Hepatocyte (in vitro differentiated cells): ENCODE results near the gene ITPR1. TPM values are rescaled to one million over a fixed set of nuclear protein-coding genes. Genes with fewer than 3 reads are reported as not detected.

Source experiments
- DNase-seq: peaks from one replicate; pipeline ENCODE4 v3.0.0-alpha.2; 2016; ENCODE audit warnings: low spot score
- H2AFZ ChIP-seq: fragments of 200-600 bp; sonication (generic); 2 replicates; pipeline ENCODE4 v1.6.0; 2016; ENCODE audit warnings: antibody characterized with exemption, mild to moderate bottlenecking
- H3K27ac ChIP-seq: fragments of 200-600 bp; sonication (generic); 2 replicates; pipeline ENCODE4 v1.5.1; 2016; ENCODE audit warnings: mild to moderate bottlenecking
- H3K27me3 ChIP-seq: fragments of 200-600 bp; sonication (generic); 2 replicates; pipeline ENCODE4 v1.6.1; 2016
- H3K36me3 ChIP-seq: fragments of 200-600 bp; sonication (generic); replicated peaks from 2 replicates; pipeline ENCODE4 v1.5.1; 2016; ENCODE audit warnings: low read depth; ENCODE audit not compliant: insufficient read depth
- H3K4me1 ChIP-seq: fragments of 200-600 bp; sonication (generic); 2 replicates; pipeline ENCODE4 v1.5.1; 2016; ENCODE audit warnings: mild to moderate bottlenecking, moderate library complexity; ENCODE audit not compliant: insufficient read depth
- H3K4me2 ChIP-seq: fragments of 200-600 bp; sonication (generic); 2 replicates; pipeline ENCODE4 v1.6.0; 2016
- H3K4me3 ChIP-seq: fragments of 200-600 bp; sonication (generic); 2 replicates; pipeline ENCODE4 v1.5.1; 2016; ENCODE audit warnings: mild to moderate bottlenecking
- H3K79me2 ChIP-seq: fragments of 200-600 bp; sonication (generic); 2 replicates; pipeline ENCODE4 v1.6.0; 2017; ENCODE audit warnings: mild to moderate bottlenecking
- H3K9me2 ChIP-seq: fragments of 200-600 bp; sonication (generic); replicated peaks from 2 replicates; pipeline ENCODE4 v1.6.0; 2017; ENCODE audit warnings: mild to moderate bottlenecking; ENCODE audit not compliant: insufficient read depth
- H3K9me3 ChIP-seq: fragments of 200-600 bp; sonication (generic); 2 replicates; pipeline ENCODE4 v1.5.1; 2016; ENCODE audit warnings: low read depth, mild to moderate bottlenecking
- H4K20me1 ChIP-seq: fragments of 200-600 bp; sonication (generic); 2 replicates; pipeline ENCODE4 v1.6.0; 2016; ENCODE audit warnings: mild to moderate bottlenecking; ENCODE audit not compliant: insufficient read depth, poor library complexity, severe bottlenecking
- CTCF ChIP-seq: fragments of 200-600 bp; sonication (generic); IDR thresholded peaks from 2 replicates; pipeline ENCODE4 v1.5.1; 2016; ENCODE audit warnings: antibody characterized with exemption, mild to moderate bottlenecking; ENCODE audit not compliant: poor library complexity
- EZH2 ChIP-seq: fragments of 200-600 bp; sonication (generic); IDR thresholded peaks from 2 replicates; pipeline ENCODE4 v1.6.1; 2016; ENCODE audit warnings: antibody characterized with exemption, mild to moderate bottlenecking, borderline replicate concordance
- EZH2phosphoT487 ChIP-seq: fragments of 200-600 bp; sonication (generic); IDR thresholded peaks from one replicate; pipeline ENCODE4 v1.6.1; 2018; ENCODE audit warnings: antibody characterized with exemption, mild to moderate bottlenecking, low read depth, moderate library complexity; ENCODE audit not compliant: unreplicated experiment, severe bottlenecking
- WGBS: methylation state at CpG from one replicate; pipeline ENCODE4 v1.1.6; 2016; ENCODE audit warnings: low lambda C conversion rate; ENCODE audit errors: missing lambda C conversion rate; 5-methylcytosine and 5-hydroxymethylcytosine counted together
- polyA plus RNA-seq: library from polyadenylated mRNA; unstranded; fragments of >200 nt; fragmentation: Nextera tagmentation; extraction: Ambion mirVana; gene quantifications from 2 replicates; pipeline ENCODE4 v1.2.1, GENCODE V29; 2016
- total RNA-seq: library from RNA; depleted of rRNA; stranded (reverse); fragments of >200 nt; gene quantifications from 2 replicates; pipeline ENCODE4 v1.2.3, GENCODE V29; 2014

Gene ITPR1
- total and polyA plus RNA-seq, 2 experiments from 2014 or later = 46.8 to 90.8 TPM

DNA sequence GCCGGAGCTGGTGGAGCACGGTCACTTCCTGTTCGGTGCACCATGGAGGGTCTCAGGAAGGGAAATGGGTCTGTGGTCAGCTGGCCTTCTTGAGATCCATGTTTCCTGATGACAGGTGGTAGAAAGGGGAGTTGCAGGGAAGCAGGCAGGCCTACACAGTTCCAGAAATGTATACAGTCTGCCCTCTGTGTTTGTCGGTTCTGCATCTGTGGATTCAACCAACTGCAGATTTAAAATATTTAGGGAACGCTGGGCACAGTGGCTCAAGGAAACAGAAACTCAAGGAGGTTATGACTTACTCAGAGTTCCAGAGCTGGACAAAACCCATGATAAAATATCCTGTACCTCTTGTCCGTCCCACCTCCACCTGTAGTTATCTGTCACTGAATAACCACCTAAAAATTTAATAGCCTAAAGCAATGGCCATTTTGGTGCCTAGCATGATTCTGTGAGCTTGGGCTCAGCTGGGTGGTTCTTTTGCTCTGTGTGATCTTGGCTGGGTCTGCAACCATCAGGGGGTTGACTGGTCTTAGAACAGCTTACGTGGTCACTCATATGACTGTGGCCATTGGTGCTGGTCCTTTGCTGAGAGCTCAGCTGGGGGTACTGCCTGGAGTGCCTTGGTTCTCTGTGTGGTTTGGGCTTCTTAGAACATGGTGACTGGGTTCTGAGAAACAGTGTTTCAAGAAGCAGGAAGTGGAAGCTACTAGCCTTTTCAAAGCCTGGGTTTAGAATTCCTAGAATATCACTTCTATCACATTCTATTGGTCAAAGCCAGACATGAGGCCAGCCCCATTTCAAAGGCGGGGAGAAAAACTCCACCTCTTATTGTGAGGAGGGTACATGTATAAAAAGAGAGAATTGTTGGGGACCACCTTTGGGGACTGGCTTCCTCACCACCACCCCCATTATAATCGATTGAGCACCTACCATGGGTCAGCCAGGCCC is 246.4 kb downstream of the ITPR1 start:
- Histone ChIP-seq H3K4me2 (no peak overlapping the region), H2AFZ (no peak overlapping the region), H3K4me3 (no peak overlapping the region), H3K27ac (no peak overlapping the region), H3K36me3 (no peaks in the 10 kb centered on the region), H3K79me2 (no peaks in the 10 kb centered on the region), H3K4me1 (peaks cover 5% of the 10 kb centered on the region), H4K20me1 (no peaks in the 10 kb centered on the region), H3K9me2 (no peaks in the 10 kb centered on the region), H3K27me3 (no peaks in the 10 kb centered on the region), H3K9me3 (no peaks in the 10 kb centered on the region)
- no peak for DNase-seq
- 97% methylated on average over 9 of the region's 9 CpGs for WGBS
- TF ChIP-seq EZH2 (no peak), EZH2phosphoT487 (no peak), CTCF (no peak)

- Histone ChIP-seq H3K36me3 (no peaks in the 10 kb centered on the region), H3K9me2 (no peaks in the 10 kb centered on the region), H3K9me3 (no peaks in the 10 kb centered on the region), H3K27ac (peak overlapping the region; percentile 70), H3K4me1 (no peaks in the 10 kb centered on the region), H3K27me3 (no peaks in the 10 kb centered on the region), H3K79me2 (no peaks in the 10 kb centered on the region), H3K4me3 (no peak overlapping the region), H3K4me2 (no peak overlapping the region), H4K20me1 (no peaks in the 10 kb centered on the region), H2AFZ (no peak overlapping the region)
- TF ChIP-seq EZH2 (no peak), EZH2phosphoT487 (no peak), CTCF (no peak)
- no peak for DNase-seq
- 88% methylated on average over 13 of the region's 13 CpGs for WGBS
These were observed 247.4 kb downstream of the ITPR1 start for GRCh38 chr3:4740397-4741105.

DNA sequence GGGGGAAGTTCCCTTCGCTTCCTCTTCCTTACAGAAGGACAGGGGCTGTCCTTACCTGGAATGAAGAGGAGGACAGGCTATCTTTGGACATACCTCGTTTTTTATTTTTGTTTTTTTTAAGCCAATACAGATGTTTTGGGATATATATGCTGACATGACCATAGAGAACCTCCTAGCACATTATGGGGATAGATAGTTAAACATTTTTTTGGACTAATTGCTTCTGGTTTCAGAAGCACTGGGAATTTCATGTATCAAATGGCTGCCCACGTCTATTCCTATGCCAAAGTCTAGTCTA is 247.9 kb downstream of the ITPR1 start:
- Histone ChIP-seq H3K79me2 (no peaks in the 10 kb centered on the region), H3K36me3 (no peaks in the 10 kb centered on the region), H2AFZ (no peak overlapping the region), H3K9me3 (no peaks in the 10 kb centered on the region), H3K4me1 (no peaks in the 10 kb centered on the region), H3K4me3 (no peak overlapping the region), H4K20me1 (no peaks in the 10 kb centered on the region), H3K9me2 (no peaks in the 10 kb centered on the region), H3K27ac (peak overlapping the region; percentile 70), H3K27me3 (no peaks in the 10 kb centered on the region), H3K4me2 (no peak overlapping the region)
- WGBS = 90% methylated on average over 3 of the region's 3 CpGs
- no peak for DNase-seq
- TF ChIP-seq EZH2 = no peak
- no peak for TF ChIP-seq CTCF
- no peak for TF ChIP-seq EZH2phosphoT487
